GM23338 (cell line): ENCODE results near the gene RASA3. TPM values are rescaled to one million over a fixed set of nuclear protein-coding genes. Genes with fewer than 3 reads are reported as not detected.

ENCODE experiments used
- ATAC-seq: fragments of 200-7000 bp; cut with Tn5 transposase; 3 replicates; pipeline ENCODE4 v1.9.1; 2020
- DNase-seq: peaks from one replicate; pipeline ENCODE4 v3.0.0-alpha.2; 2015; ENCODE audit warnings: low spot score
- H2AFZ ChIP-seq: fragments of 200-600 bp; sonication (generic); 2 replicates; pipeline ENCODE4 v1.8.0; 2016; ENCODE audit warnings: antibody characterized with exemption, mild to moderate bottlenecking, moderate library complexity
- H3F3A ChIP-seq: fragments of 200-600 bp; sonication (generic); replicated peaks from 2 replicates; pipeline ENCODE4 v1.8.0; 2017; ENCODE audit warnings: antibody characterized with exemption, mixed run types, low read depth
- H3K27ac ChIP-seq: fragments of 200-600 bp; sonication (generic); 2 replicates; pipeline ENCODE4 v1.6.1; 2016; ENCODE audit warnings: low read depth
- H3K27me3 ChIP-seq: fragments of 200-600 bp; sonication (generic); 2 replicates; pipeline ENCODE4 v1.8.0; 2016; ENCODE audit warnings: mild to moderate bottlenecking, mixed run types, moderate library complexity; ENCODE audit not compliant: insufficient read depth
- H3K36me3 ChIP-seq: fragments of 200-600 bp; sonication (generic); 2 replicates; pipeline ENCODE4 v1.8.0; 2016; ENCODE audit warnings: mild to moderate bottlenecking; ENCODE audit not compliant: insufficient read depth
- H3K4me1 ChIP-seq: fragments of 200-600 bp; sonication (generic); 2 replicates; pipeline ENCODE4 v1.8.0; 2016; ENCODE audit warnings: mild to moderate bottlenecking, moderate library complexity; ENCODE audit not compliant: insufficient read depth
- H3K4me2 ChIP-seq: fragments of 200-600 bp; sonication (generic); 2 replicates; pipeline ENCODE4 v1.7.1; 2017; ENCODE audit warnings: mixed run types
- H3K4me3 ChIP-seq: fragments of 200-600 bp; sonication (generic); 2 replicates; pipeline ENCODE4 v1.6.1; 2016; ENCODE audit warnings: mixed run types
- H3K79me2 ChIP-seq: fragments of 200-600 bp; sonication (generic); replicated peaks from 2 replicates; pipeline ENCODE4 v1.8.0; 2017; ENCODE audit warnings: mild to moderate bottlenecking; ENCODE audit not compliant: insufficient read depth
- H3K9me2 ChIP-seq: fragments of 200-600 bp; sonication (generic); 2 replicates; pipeline ENCODE4 v1.8.0; 2017; ENCODE audit not compliant: insufficient read depth
- H4K20me1 ChIP-seq: fragments of 200-600 bp; sonication (generic); replicated peaks from 2 replicates; pipeline ENCODE4 v1.8.0; 2017; ENCODE audit warnings: mild to moderate bottlenecking; ENCODE audit not compliant: insufficient read depth
- H3K27ac Mint-ChIP-seq: 2 replicates; pipeline ENCODE4 v1.8.0; 2020; ENCODE audit warnings: inconsistent platforms, mild to moderate bottlenecking, moderate library complexity, mixed read lengths
- H3K27me3 Mint-ChIP-seq: 3 replicates; pipeline ENCODE4 v1.8.0; 2022; ENCODE audit warnings: low read depth, mild to moderate bottlenecking, moderate library complexity, mixed read lengths, inconsistent platforms; ENCODE audit not compliant: insufficient read depth, poor library complexity
- H3K36me3 Mint-ChIP-seq: 3 replicates; pipeline ENCODE4 v1.8.0; 2021; ENCODE audit warnings: low read depth, mild to moderate bottlenecking, inconsistent platforms, moderate library complexity, mixed read lengths
- H3K4me1 Mint-ChIP-seq: 3 replicates; pipeline ENCODE4 v1.8.0; 2020; ENCODE audit warnings: mild to moderate bottlenecking, inconsistent platforms, mixed read lengths
- H3K4me3 Mint-ChIP-seq: 3 replicates; pipeline ENCODE4 v1.8.0; 2021; ENCODE audit warnings: moderate library complexity, mild to moderate bottlenecking, inconsistent platforms, mixed read lengths
- H3K9me3 Mint-ChIP-seq: 3 replicates; pipeline ENCODE4 v1.8.0; 2020; ENCODE audit warnings: moderate library complexity, mild to moderate bottlenecking, inconsistent platforms, mixed read lengths
- CREB1 ChIP-seq: fragments of 250-450 bp; sonication (Bioruptor Pico); IDR thresholded peaks from 2 replicates; pipeline ENCODE4 v1.5.0; 2020; ENCODE audit warnings: low read depth, mild to moderate bottlenecking, moderate library complexity
- ETS1 ChIP-seq: IDR thresholded peaks from 2 replicates; pipeline ENCODE4 v1.6.1; 2016; ENCODE audit warnings: antibody characterized with exemption
- EZH2phosphoT487 ChIP-seq: fragments of 200-600 bp; sonication (generic); IDR thresholded peaks from one replicate; pipeline ENCODE4 v1.8.1; 2018; ENCODE audit warnings: antibody characterized with exemption; ENCODE audit not compliant: unreplicated experiment
- JUNB ChIP-seq: IDR thresholded peaks from one replicate; pipeline ENCODE4 v1.6.1; 2016; ENCODE audit warnings: antibody characterized with exemption; ENCODE audit not compliant: unreplicated experiment
- POLR2AphosphoS5 ChIP-seq: IDR thresholded peaks from 2 replicates; pipeline ENCODE4 v1.6.1; 2016; ENCODE audit warnings: antibody characterized with exemption, low read depth
- STAT1 ChIP-seq: IDR thresholded peaks from one replicate; pipeline ENCODE4 v1.6.1; 2016; ENCODE audit warnings: antibody characterized with exemption; ENCODE audit not compliant: unreplicated experiment
- ZNF114 ChIP-seq: fragments of 250-450 bp; sonication (Bioruptor Pico); IDR thresholded peaks from 2 replicates; pipeline ENCODE4 v1.5.0; 2020; ENCODE audit warnings: mild to moderate bottlenecking, moderate library complexity
- ZNF331 ChIP-seq: fragments of 250-450 bp; sonication (Bioruptor Pico); IDR thresholded peaks from 2 replicates; pipeline ENCODE4 v1.5.0; 2020; ENCODE audit warnings: low read depth, mild to moderate bottlenecking, moderate library complexity
- ZNF462 ChIP-seq: fragments of 250-450 bp; sonication (Bioruptor Pico); IDR thresholded peaks from 2 replicates; pipeline ENCODE4 v1.5.0; 2020; ENCODE audit warnings: mild to moderate bottlenecking, moderate library complexity
- polyA plus RNA-seq: library from polyadenylated mRNA; unstranded; fragments of >200 nt; fragmentation: Nextera tagmentation; extraction: Ambion mirVana; gene quantifications from 2 replicates; pipeline ENCODE4 v1.2.1, GENCODE V29; 2016
- total RNA-seq: library from RNA; depleted of rRNA; stranded (reverse); fragments of >200 nt; shearing (Covaris generic); gene quantifications from 2 replicates; pipeline ENCODE4 v1.2.3, GENCODE V29; 2014
- TF ChIP-seq, protein P1 (sequence below): IDR thresholded peaks from one replicate; pipeline ENCODE4 v1.6.1; 2018; ENCODE audit warnings: antibody characterized with exemption; ENCODE audit not compliant: unreplicated experiment

Gene RASA3
- total and polyA plus RNA-seq, 2 experiments from 2014 or later = 11.2 to 20.7 TPM

DNA sequence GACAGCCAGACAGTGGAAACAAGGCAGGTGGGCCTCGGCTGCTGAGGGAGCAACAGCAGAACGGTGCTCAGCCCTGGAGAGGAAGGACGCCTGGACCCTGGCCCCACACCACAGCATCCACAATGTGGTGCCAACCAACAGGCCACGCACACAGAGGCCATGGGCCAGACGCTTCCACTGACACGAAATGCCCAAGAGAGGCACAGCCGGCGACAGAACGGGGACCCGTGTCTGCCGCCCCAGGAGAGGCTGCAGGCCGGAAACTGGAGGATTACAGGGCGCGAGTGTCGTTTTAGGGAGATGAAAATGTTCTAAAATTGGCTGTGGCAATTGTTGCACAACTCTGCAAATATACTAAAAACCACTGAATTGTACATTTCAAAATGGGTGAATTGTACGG is 69.7 kb downstream of the RASA3 start:
- no peaks in the 10 kb centered on the region for H3K36me3 Mint-ChIP-seq
- H3F3A ChIP-seq = peaks cover 6% of the 10 kb centered on the region
- TF ChIP-seq ZNF331 (CRISPR knock-in tag) (no peak), STAT1 (no peak)
- peaks cover 23% of the 10 kb centered on the region for H3K4me1 Mint-ChIP-seq
- H3K9me2 ChIP-seq = no peaks in the 10 kb centered on the region
- H2AFZ ChIP-seq = no peak overlapping the region
- DNase-seq = no peak
- H3K27ac ChIP-seq = no peak overlapping the region
- H3K36me3 ChIP-seq = no peaks in the 10 kb centered on the region
- H3K79me2 ChIP-seq = peaks cover 13% of the 10 kb centered on the region
- H3K27ac Mint-ChIP-seq = no peak overlapping the region
- H3K27me3 Mint-ChIP-seq = peaks cover 15% of the 10 kb centered on the region
- no peaks in the 10 kb centered on the region for H4K20me1 ChIP-seq
- no peaks in the 10 kb centered on the region for H3K27me3 ChIP-seq
- no peak overlapping the region for H3K4me3 Mint-ChIP-seq
- H3K4me3 ChIP-seq = no peak overlapping the region
- no peaks in the 10 kb centered on the region; the same call in 2 of the 3 replicates for H3K9me3 Mint-ChIP-seq
- no peak for ATAC-seq
- no peak overlapping the region for H3K4me2 ChIP-seq
- 0 out of 2 replicates have a peak, but pooled peaks cover 9% of the 10 kb centered on the region for H3K4me1 ChIP-seq

DNA sequence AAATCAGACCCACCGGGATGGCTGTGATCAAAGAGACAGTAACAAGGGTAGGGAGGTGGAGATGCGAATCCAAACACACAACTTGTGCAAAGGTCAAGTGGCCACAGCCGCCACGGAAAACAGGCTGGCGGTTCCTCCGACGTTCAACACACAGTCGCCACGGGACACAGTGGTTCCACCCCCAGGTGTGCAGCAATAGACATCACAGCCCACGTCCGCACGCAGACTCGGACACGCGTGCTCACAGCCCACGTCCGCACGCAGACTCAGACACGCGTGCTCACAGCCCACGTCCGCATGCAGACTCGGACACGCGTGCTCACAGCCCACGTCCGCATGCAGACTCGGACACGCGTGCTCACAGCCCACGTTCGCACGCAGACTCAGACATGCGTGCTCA is 70.1 kb downstream of the RASA3 start:
- Histone ChIP-seq H3K4me3 (no peak overlapping the region), H3K4me2 (no peak overlapping the region), H4K20me1 (no peaks in the 10 kb centered on the region), H3K27ac (no peak overlapping the region), H3K79me2 (peaks cover 13% of the 10 kb centered on the region), H3K27me3 (no peaks in the 10 kb centered on the region), H3K4me1 (0 out of 2 replicates have a peak, but pooled peaks cover 9% of the 10 kb centered on the region), H3F3A (peaks cover 6% of the 10 kb centered on the region), H3K9me2 (no peaks in the 10 kb centered on the region), H3K36me3 (no peaks in the 10 kb centered on the region), H2AFZ (no peak overlapping the region)
- Mint-ChIP-seq H3K27ac (no peak overlapping the region), H3K4me3 (no peak overlapping the region), H3K9me3 (no peaks in the 10 kb centered on the region; the same call in 2 of the 3 replicates), H3K27me3 (peaks cover 16% of the 10 kb centered on the region), H3K36me3 (no peaks in the 10 kb centered on the region), H3K4me1 (peaks cover 23% of the 10 kb centered on the region)
- ATAC-seq (no peak), DNase-seq (no peak)
- TF ChIP-seq POLR2AphosphoS5 (no peak), ZNF462 (CRISPR knock-in tag) (no peak), ZNF114 (no peak), ZNF331 (CRISPR knock-in tag) (no peak), EZH2phosphoT487 (no peak), CREB1 (CRISPR knock-in tag) (no peak), ETS1 (no peak), JUNB (no peak)
- TF ChIP-seq, protein P1, sequence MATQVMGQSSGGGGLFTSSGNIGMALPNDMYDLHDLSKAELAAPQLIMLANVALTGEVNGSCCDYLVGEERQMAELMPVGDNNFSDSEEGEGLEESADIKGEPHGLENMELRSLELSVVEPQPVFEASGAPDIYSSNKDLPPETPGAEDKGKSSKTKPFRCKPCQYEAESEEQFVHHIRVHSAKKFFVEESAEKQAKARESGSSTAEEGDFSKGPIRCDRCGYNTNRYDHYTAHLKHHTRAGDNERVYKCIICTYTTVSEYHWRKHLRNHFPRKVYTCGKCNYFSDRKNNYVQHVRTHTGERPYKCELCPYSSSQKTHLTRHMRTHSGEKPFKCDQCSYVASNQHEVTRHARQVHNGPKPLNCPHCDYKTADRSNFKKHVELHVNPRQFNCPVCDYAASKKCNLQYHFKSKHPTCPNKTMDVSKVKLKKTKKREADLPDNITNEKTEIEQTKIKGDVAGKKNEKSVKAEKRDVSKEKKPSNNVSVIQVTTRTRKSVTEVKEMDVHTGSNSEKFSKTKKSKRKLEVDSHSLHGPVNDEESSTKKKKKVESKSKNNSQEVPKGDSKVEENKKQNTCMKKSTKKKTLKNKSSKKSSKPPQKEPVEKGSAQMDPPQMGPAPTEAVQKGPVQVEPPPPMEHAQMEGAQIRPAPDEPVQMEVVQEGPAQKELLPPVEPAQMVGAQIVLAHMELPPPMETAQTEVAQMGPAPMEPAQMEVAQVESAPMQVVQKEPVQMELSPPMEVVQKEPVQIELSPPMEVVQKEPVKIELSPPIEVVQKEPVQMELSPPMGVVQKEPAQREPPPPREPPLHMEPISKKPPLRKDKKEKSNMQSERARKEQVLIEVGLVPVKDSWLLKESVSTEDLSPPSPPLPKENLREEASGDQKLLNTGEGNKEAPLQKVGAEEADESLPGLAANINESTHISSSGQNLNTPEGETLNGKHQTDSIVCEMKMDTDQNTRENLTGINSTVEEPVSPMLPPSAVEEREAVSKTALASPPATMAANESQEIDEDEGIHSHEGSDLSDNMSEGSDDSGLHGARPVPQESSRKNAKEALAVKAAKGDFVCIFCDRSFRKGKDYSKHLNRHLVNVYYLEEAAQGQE = no peak
